Nephron progenitor cell (in vitro differentiated cells): ENCODE results near the gene SNX25.

ENCODE experiments used
- DNase-seq: peaks from one replicate; pipeline ENCODE4 v3.0.0; 2021
- H3K27ac Mint-ChIP-seq: 2 replicates; pipeline ENCODE4 v1.8.0; 2021; ENCODE audit warnings: mild to moderate bottlenecking, moderate library complexity, mixed read lengths
- H3K27me3 Mint-ChIP-seq: 2 replicates; pipeline ENCODE4 v1.8.0; 2021; ENCODE audit warnings: mild to moderate bottlenecking, low read depth, mixed read lengths; ENCODE audit not compliant: poor library complexity
- H3K36me3 Mint-ChIP-seq: 2 replicates; pipeline ENCODE4 v1.8.0; 2021; ENCODE audit warnings: low read depth, mixed read lengths
- H3K4me1 Mint-ChIP-seq: 2 replicates; pipeline ENCODE4 v1.8.0; 2021; ENCODE audit warnings: mixed read lengths
- H3K4me3 Mint-ChIP-seq: 2 replicates; pipeline ENCODE4 v1.8.0; 2021; ENCODE audit warnings: mild to moderate bottlenecking, moderate library complexity, mixed read lengths
- H3K9me3 Mint-ChIP-seq: 2 replicates; pipeline ENCODE4 v1.8.0; 2021; ENCODE audit warnings: mild to moderate bottlenecking, moderate library complexity, mixed read lengths
- TF ChIP-seq, protein P1 (sequence below): fragments of 200-600 bp; sonication (generic); IDR thresholded peaks from 2 replicates; pipeline ENCODE4 v1.5.0; 2021; ENCODE audit warnings: antibody characterized with exemption

SNX25 gene

GRCh38 chr4:185351691-185352090 lies 142.3 kb downstream of the SNX25 start:
- H3K4me3 Mint-ChIP-seq = no peak overlapping the region
- TF ChIP-seq, protein P1, sequence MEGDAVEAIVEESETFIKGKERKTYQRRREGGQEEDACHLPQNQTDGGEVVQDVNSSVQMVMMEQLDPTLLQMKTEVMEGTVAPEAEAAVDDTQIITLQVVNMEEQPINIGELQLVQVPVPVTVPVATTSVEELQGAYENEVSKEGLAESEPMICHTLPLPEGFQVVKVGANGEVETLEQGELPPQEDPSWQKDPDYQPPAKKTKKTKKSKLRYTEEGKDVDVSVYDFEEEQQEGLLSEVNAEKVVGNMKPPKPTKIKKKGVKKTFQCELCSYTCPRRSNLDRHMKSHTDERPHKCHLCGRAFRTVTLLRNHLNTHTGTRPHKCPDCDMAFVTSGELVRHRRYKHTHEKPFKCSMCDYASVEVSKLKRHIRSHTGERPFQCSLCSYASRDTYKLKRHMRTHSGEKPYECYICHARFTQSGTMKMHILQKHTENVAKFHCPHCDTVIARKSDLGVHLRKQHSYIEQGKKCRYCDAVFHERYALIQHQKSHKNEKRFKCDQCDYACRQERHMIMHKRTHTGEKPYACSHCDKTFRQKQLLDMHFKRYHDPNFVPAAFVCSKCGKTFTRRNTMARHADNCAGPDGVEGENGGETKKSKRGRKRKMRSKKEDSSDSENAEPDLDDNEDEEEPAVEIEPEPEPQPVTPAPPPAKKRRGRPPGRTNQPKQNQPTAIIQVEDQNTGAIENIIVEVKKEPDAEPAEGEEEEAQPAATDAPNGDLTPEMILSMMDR = no peak
- peak overlapping the region; percentile 44 for H3K27ac Mint-ChIP-seq
- no peaks in the 10 kb centered on the region for H3K27me3 Mint-ChIP-seq
- H3K36me3 Mint-ChIP-seq = peaks cover 64% of the 10 kb centered on the region
- peaks cover 19% of the 10 kb centered on the region for H3K4me1 Mint-ChIP-seq
- no peaks in the 10 kb centered on the region for H3K9me3 Mint-ChIP-seq
- DNase-seq = no peak

DNA sequence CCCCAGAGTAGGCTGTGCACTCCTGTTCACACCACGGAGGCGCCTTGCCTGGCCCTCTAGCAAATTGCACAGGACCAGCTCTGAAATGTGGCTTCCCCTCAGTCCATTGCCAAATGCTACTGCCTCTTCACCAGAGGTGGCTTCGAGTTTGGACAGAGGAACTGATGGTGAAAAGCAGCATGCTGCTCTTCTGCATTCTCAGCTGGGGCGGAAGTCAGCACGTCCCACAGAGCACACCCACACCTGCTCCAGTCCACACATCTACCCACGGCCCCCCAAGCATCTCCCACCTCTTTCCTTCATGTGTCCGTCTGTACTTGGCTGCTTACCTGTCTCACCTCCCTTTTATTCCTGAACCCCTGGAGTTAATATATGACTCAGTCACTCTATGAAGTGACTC lies 142.8 kb downstream of the SNX25 start:
- Mint-ChIP-seq H3K4me3 (no peak overlapping the region), H3K36me3 (peaks cover 59% of the 10 kb centered on the region), H3K27ac (peak overlapping the region; percentile 44)

DNA sequence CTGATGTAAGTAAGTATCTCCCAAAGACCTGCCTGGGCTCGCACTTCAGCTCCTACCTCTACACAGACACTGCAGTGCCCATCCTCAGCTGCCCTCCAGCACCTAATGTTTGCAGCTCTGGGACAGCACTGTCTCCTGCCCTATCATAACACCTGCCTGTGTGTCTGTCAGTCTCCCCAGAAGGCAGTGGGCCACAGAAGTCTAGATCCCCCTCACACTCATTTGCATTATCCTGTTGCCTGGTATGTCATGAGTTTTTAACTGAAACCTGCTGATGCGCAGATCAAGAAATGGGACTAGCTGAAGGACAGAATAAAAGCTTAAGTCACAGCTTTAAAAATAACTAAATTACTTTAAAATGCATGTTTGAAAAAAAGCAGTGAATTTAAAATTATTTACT lies 143.3 kb downstream of the SNX25 start:
- peaks cover 58% of the 10 kb centered on the region for H3K36me3 Mint-ChIP-seq
- no peaks in the 10 kb centered on the region for H3K27me3 Mint-ChIP-seq
- no peak overlapping the region for H3K4me3 Mint-ChIP-seq
- peaks cover 19% of the 10 kb centered on the region for H3K4me1 Mint-ChIP-seq
- no peak for DNase-seq
- no peaks in the 10 kb centered on the region for H3K9me3 Mint-ChIP-seq
- H3K27ac Mint-ChIP-seq = peak overlapping the region; percentile 44
- TF ChIP-seq, protein P1 = no peak

More for the DNA sequence above, 142.8 kb downstream of the SNX25 start:
- no peaks in the 10 kb centered on the region for H3K9me3 Mint-ChIP-seq
- H3K27me3 Mint-ChIP-seq = no peaks in the 10 kb centered on the region
- DNase-seq = no peak
- H3K4me1 Mint-ChIP-seq = peaks cover 19% of the 10 kb centered on the region
- TF ChIP-seq, protein P1 = no peak

- no peak overlapping the region for H3K4me3 Mint-ChIP-seq
- H3K27ac Mint-ChIP-seq = no peak overlapping the region
- H3K4me1 Mint-ChIP-seq = peaks cover 6% of the 10 kb centered on the region
- TF ChIP-seq, protein P1 = no peak
- H3K9me3 Mint-ChIP-seq = no peaks in the 10 kb centered on the region
- no peak for DNase-seq
- H3K27me3 Mint-ChIP-seq = no peaks in the 10 kb centered on the region
- peaks cover 21% of the 10 kb centered on the region for H3K36me3 Mint-ChIP-seq
Observed at GRCh38 chr4:185357211-185357610, 147.8 kb downstream of the SNX25 start.

DNA sequence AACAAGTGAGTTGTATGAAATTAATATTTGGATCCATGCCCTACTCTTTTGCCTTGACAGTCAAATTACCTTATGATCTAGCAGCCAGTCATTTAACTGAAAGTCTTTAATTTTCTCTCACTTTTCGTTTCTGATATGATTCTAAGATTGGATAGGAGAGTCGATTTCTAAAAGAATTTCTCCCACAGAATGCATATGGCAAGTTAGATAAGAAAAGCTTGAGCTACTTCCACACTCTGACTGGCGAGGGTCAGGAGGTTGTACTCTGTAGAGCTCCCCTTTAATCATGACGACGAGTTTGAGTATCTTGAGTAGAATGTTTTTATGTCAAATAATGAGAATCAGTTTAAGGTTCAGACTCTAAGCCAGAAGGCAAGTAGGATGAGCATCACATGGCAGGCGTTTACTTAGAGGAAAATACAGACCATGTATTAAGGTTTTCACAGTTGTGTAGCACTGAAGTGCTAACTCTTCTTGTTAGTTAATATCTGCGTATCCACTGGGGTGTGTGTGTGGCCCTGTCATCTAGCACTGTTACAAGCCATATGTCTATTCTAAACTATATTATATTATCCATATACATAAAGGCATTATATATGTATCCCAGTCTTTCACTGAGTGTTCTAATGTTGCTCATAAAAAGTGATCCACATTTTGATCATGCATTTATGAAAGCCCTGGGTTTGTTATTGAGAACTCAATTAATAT lies 148.5 kb downstream of the SNX25 start:
- Mint-ChIP-seq H3K9me3 (no peaks in the 10 kb centered on the region), H3K4me1 (no peaks in the 10 kb centered on the region), H3K36me3 (peaks cover 17% of the 10 kb centered on the region), H3K4me3 (no peak overlapping the region), H3K27me3 (no peaks in the 10 kb centered on the region), H3K27ac (no peak overlapping the region)
- TF ChIP-seq, protein P1 = no peak
- no peak for DNase-seq

- Mint-ChIP-seq H3K36me3 (peaks cover 13% of the 10 kb centered on the region), H3K27ac (no peak overlapping the region), H3K9me3 (no peaks in the 10 kb centered on the region), H3K4me1 (no peaks in the 10 kb centered on the region), H3K4me3 (no peak overlapping the region), H3K27me3 (no peaks in the 10 kb centered on the region)
- TF ChIP-seq, protein P1 = no peak
- DNase-seq = no peak
Observed at GRCh38 chr4:185358514-185358913, 149.1 kb downstream of the SNX25 start.
